B cell (primary cell): ENCODE data around the gene SKAP1. TPM values are rescaled to one million over a fixed set of nuclear protein-coding genes. Genes with fewer than 3 reads are reported as not detected.

ENCODE experiments used
- ATAC-seq: fragments of 200-7000 bp; cut with Tn5 transposase; one replicate; pipeline ENCODE4 v1.10.0; 2021; ENCODE audit warnings: low read depth, mild to moderate bottlenecking, moderate number of reproducible peaks, moderate library complexity
- CTCF ChIA-PET: fragments of 350-600 bp; sonication (Branson Sonifier 250); formaldehyde crosslinking; loops from one replicate; lab custom pipeline; 2021; ENCODE audit warnings: antibody characterized with exemption, inconsistent platforms; lab: Charles Lee
- POLR2A ChIA-PET: fragments of 350-600 bp; sonication (Branson Sonifier 250); formaldehyde crosslinking; loops from one replicate; lab custom pipeline; 2021; ENCODE audit warnings: antibody characterized with exemption; lab: Charles Lee
- DNase-seq: peaks from one replicate; pipeline ENCODE4 v3.0.0; 2013
- H2AFZ ChIP-seq: 2 replicates; pipeline ENCODE4 v1.6.1; 2012; ENCODE audit warnings: mild to moderate bottlenecking, low read depth, low read length; ENCODE audit not compliant: insufficient read depth, poor library complexity, severe bottlenecking
- H3K27ac ChIP-seq, 2 donors: 1 replicate in 1 of 2; 2 replicates in 1 of 2; pipeline ENCODE4 v1.5.1; 2012 to 2013; ENCODE audit warnings: low read length in 2 of 2, mild to moderate bottlenecking in 2 of 2, moderate library complexity in 1 of 2
- H3K27me3 ChIP-seq, 4 experiments: fragments of 200-600 bp in 1 of 4; sonication (generic) in 1 of 4; replicated peaks in 1 of 4; 1 replicate in 2 of 4; 2 replicates in 2 of 4; pipeline versions ENCODE4 v1.6.1 to v1.7.0; 2013 to 2016; ENCODE audit warnings: low read length in 3 of 4, mild to moderate bottlenecking in 2 of 4, mixed read lengths in 1 of 4, moderate library complexity in 1 of 4; ENCODE audit not compliant: insufficient read depth in 4 of 4, control insufficient read depth in 3 of 4; ENCODE audit errors: control extremely low read depth in 1 of 4
- H3K36me3 ChIP-seq, 2 experiments: replicated peaks in 1 of 2; 1 replicate in 1 of 2; 2 replicates in 1 of 2; pipeline versions ENCODE4 v1.6.1 to v1.7.1; 2013; ENCODE audit warnings: low read length in 1 of 2; ENCODE audit not compliant: insufficient read depth in 2 of 2, control insufficient read depth in 1 of 2; ENCODE audit errors: control extremely low read depth in 1 of 2, extremely low read depth in 1 of 2
- H3K4me1 ChIP-seq, 2 donors: fragments of 200-600 bp in 1 of 2; sonication (generic) in 1 of 2; 1 replicate in 1 of 2; 2 replicates in 1 of 2; pipeline versions ENCODE4 v1.5.1 to v1.6.1; 2013 to 2017; ENCODE audit warnings: low read length in 2 of 2; ENCODE audit not compliant: control insufficient read depth in 2 of 2, insufficient read depth in 2 of 2
- H3K4me2 ChIP-seq: replicated peaks from 2 replicates; pipeline ENCODE3; 2012; ENCODE audit warnings: mild to moderate bottlenecking, low read depth, low read length; ENCODE audit not compliant: poor library complexity, severe bottlenecking
- H3K4me3 ChIP-seq, 5 experiments: fragments of 200-600 bp in 1 of 5; sonication (generic) in 1 of 5; 1 replicate in 3 of 5; 2 replicates in 2 of 5; pipeline versions ENCODE4 v1.5.1 to v1.7.0; 2011 to 2016; ENCODE audit warnings: low read length in 4 of 5, mild to moderate bottlenecking in 4 of 5, low read depth in 2 of 5, control low read depth in 1 of 5, moderate library complexity in 1 of 5; ENCODE audit not compliant: insufficient read depth in 1 of 5; ENCODE audit errors: control extremely low read depth in 1 of 5, extremely low read depth in 1 of 5
- H3K79me2 ChIP-seq: fragments of 200-600 bp; sonication (generic); one replicate; pipeline ENCODE4 v1.6.0; 2016; ENCODE audit warnings: low read length; ENCODE audit not compliant: control insufficient read depth, insufficient read depth
- H3K9ac ChIP-seq: fragments of 200-600 bp; sonication (generic); 2 replicates; pipeline ENCODE4 v1.6.1; 2017; ENCODE audit warnings: mild to moderate bottlenecking, low read length, moderate library complexity
- H3K9me3 ChIP-seq, 3 donors: one replicate each; pipeline versions ENCODE4 v1.6.1 to v1.7.1; 2013; ENCODE audit warnings: low read length in 2 of 3; ENCODE audit not compliant: control insufficient read depth in 2 of 3, insufficient read depth in 1 of 3; ENCODE audit errors: control extremely low read depth in 1 of 3
- H4K20me1 ChIP-seq: 2 replicates; pipeline ENCODE4 v1.6.0; 2012; ENCODE audit warnings: mild to moderate bottlenecking, low read length; ENCODE audit not compliant: insufficient read depth, control insufficient read depth, poor library complexity, severe bottlenecking
- H3K27ac Mint-ChIP-seq: one replicate; pipeline ENCODE4 v1.8.0; 2021; ENCODE audit warnings: mixed read lengths
- H3K27me3 Mint-ChIP-seq: one replicate; pipeline ENCODE4 v1.8.0; 2021; ENCODE audit warnings: mixed read lengths
- H3K4me1 Mint-ChIP-seq: one replicate; pipeline ENCODE4 v1.8.0; 2021; ENCODE audit warnings: mixed read lengths
- H3K4me3 Mint-ChIP-seq: one replicate; pipeline ENCODE4 v1.8.0; 2021; ENCODE audit warnings: mixed read lengths
- H3K9me3 Mint-ChIP-seq: one replicate; pipeline ENCODE4 v1.8.0; 2022; ENCODE audit warnings: mixed read lengths; ENCODE audit not compliant: insufficient read depth
- CTCF ChIP-seq: fragments of 200-600 bp; IDR thresholded peaks from one replicate; pipeline ENCODE4 v1.8.0; 2022; ENCODE audit warnings: antibody characterized with exemption, mild to moderate bottlenecking
- EZH2 ChIP-seq: IDR thresholded peaks from 2 replicates; pipeline ENCODE4 v1.6.1; 2012; ENCODE audit warnings: borderline replicate concordance, low read depth, mild to moderate bottlenecking, moderate library complexity, low read length; ENCODE audit not compliant: insufficient read depth, poor library complexity, severe bottlenecking
- WGBS: methylation state at CpG from one replicate; pipeline ENCODE4 v1.1.5; 2013; ENCODE audit warnings: missing lambda C conversion rate; ENCODE audit not compliant: insufficient coverage; 5-methylcytosine and 5-hydroxymethylcytosine counted together
- intact Hi-C: fragments of 100-400 bp; cut with micrococcal nuclease; formaldehyde crosslinking; loops from one replicate; pipeline ENCODE4 v1.10.0; 2022
- polyA plus RNA-seq: library from polyadenylated mRNA; depleted of rRNA; stranded (reverse); fragments of >200 nt; gene quantifications from 2 replicates; pipeline ENCODE4 v1.2.3, GENCODE V29; 2012
- total RNA-seq, 2 donors: library from RNA; stranded (reverse); fragments of 120-200 nt in 1 of 2; gene quantifications; 1 replicate in 1 of 2; 2 replicates in 1 of 2; pipeline versions ENCODE4 v1.2.3 to v1.2.4, GENCODE V29; 2013 to 2022

Gene SKAP1
- total and polyA plus RNA-seq, 2 donors (not counting 1 experiment from before 2014, with no cell fraction given) = 33.1 to 37.3 TPM

- no peak overlapping the region for H3K27ac ChIP-seq
- no peak overlapping the region for H3K9ac ChIP-seq
- no peaks in the 10 kb centered on the region for H3K4me1 Mint-ChIP-seq
- peaks cover 4% of the 10 kb centered on the region for H3K27me3 Mint-ChIP-seq
- H3K9me3 ChIP-seq = no peaks in the 10 kb centered on the region
- no peak for TF ChIP-seq CTCF
- TF ChIP-seq EZH2 = no peak
- no peak overlapping the region for H3K4me3 ChIP-seq
- H2AFZ ChIP-seq = no peak overlapping the region
- H3K27me3 ChIP-seq = no peaks in the 10 kb centered on the region
- no peaks in the 10 kb centered on the region for H3K79me2 ChIP-seq
- H3K27ac Mint-ChIP-seq = no peak overlapping the region
- H3K36me3 ChIP-seq = peaks cover 0 to 1% of the 10 kb centered on the region in 2 experiments
- DNase-seq (no peak), ATAC-seq (no peak)
- POLR2A ChIA-PET = no interaction called here
- no peak overlapping the region for H3K4me2 ChIP-seq
- H3K4me3 Mint-ChIP-seq = no peak overlapping the region
- peaks cover 5% of the 10 kb centered on the region for H4K20me1 ChIP-seq
- CTCF ChIA-PET = interaction anchor here (0.5 to 4.8 kb wide), 32 partner anchors 8 to 310 kb away, joined by 3 to 64 read pairs (median 5); partner anchors contain the start of genes HOXB4 and HOXB5
- H3K9me3 Mint-ChIP-seq = no peaks in the 10 kb centered on the region
- no peaks in the 10 kb centered on the region for H3K4me1 ChIP-seq
- intact Hi-C loops = loop anchor here (10.0 kb wide), 1 partner anchor 310 kb away; no protein-coding TSS in a partner anchor
Measured at GRCh38 chr17:48335146-48335784, 94.7 kb downstream of the SKAP1 start.

- no peak overlapping the region for H3K4me3 ChIP-seq
- intact Hi-C loops = loop anchor here (10.0 kb wide), 1 partner anchor 308 kb away; no protein-coding TSS in a partner anchor
- POLR2A ChIA-PET = no interaction called here
Measured at GRCh38 chr17:48333034-48333530, 96.9 kb downstream of the SKAP1 start.

More at GRCh38 chr17:48333034-48333530, 96.9 kb downstream of the SKAP1 start:
- no peak overlapping the region for H3K9ac ChIP-seq
- H3K4me1 Mint-ChIP-seq = no peaks in the 10 kb centered on the region
- no peak overlapping the region for H3K27ac ChIP-seq
- no peak for ATAC-seq
- CTCF ChIA-PET = interaction anchor here (0.7 to 4.8 kb wide), 7 partner anchors 19 to 285 kb away, joined by 3 to 64 read pairs (median 12); partner anchors contain the start of gene HOXB5
- no peak for TF ChIP-seq CTCF
- TF ChIP-seq EZH2 = no peak
- no CpG with 5 or more reads among the region's 1 CpG for WGBS
- H3K36me3 ChIP-seq = no peaks in the 10 kb centered on the region
- H3K9me3 Mint-ChIP-seq = no peaks in the 10 kb centered on the region
- H3K27me3 Mint-ChIP-seq = peaks cover 4% of the 10 kb centered on the region
- H2AFZ ChIP-seq = no peak overlapping the region
- H3K4me2 ChIP-seq = no peak overlapping the region
- DNase-seq = no peak
- no peak overlapping the region for H3K4me3 Mint-ChIP-seq
- peaks cover 5% of the 10 kb centered on the region for H4K20me1 ChIP-seq
- no peaks in the 10 kb centered on the region for H3K27me3 ChIP-seq
- H3K79me2 ChIP-seq = no peaks in the 10 kb centered on the region
- no peaks in the 10 kb centered on the region for H3K9me3 ChIP-seq
- no peak overlapping the region for H3K27ac Mint-ChIP-seq
- H3K4me1 ChIP-seq = no peaks in the 10 kb centered on the region
